ENCODE measurements around the gene WASF2. TPM values are rescaled to one million over a fixed set of nuclear protein-coding genes. Genes with fewer than 3 reads are reported as not detected.

WASF2 gene
- total RNA-seq, 1 experiment from 2014 or later = 134 TPM

- Histone ChIP-seq H3K36me3 (ENCODE audit: low read depth) (no peaks in the 10 kb centered on the region), H3K9me2 (ENCODE audit: insufficient read depth) (no peaks in the 10 kb centered on the region), H3K9me3 (ENCODE audit: insufficient read depth, low read depth) (no peaks in the 10 kb centered on the region), H3K4me3 (no peak overlapping the region), H4K20me1 (ENCODE audit: insufficient read depth) (no peaks in the 10 kb centered on the region), H3K27me3 (ENCODE audit: insufficient read depth, low read depth) (no peaks in the 10 kb centered on the region), H3K27ac (no peak overlapping the region), H3K4me1 (replicated peaks; ENCODE audit: insufficient read depth) (peaks cover 4% of the 10 kb centered on the region; the same call in 1 of the 2 replicates), H3K79me2 (ENCODE audit: low read depth) (no peaks in the 10 kb centered on the region), H3K4me2 (no peak overlapping the region), H2AFZ (no peak overlapping the region), H3F3A (ENCODE audit: insufficient read depth, low read depth) (peaks cover 4% of the 10 kb centered on the region; the same call in 1 of the 2 replicates)
- CTCF ChIA-PET = interaction anchor here (0.7 kb wide), 2 partner anchors 33 to 93 kb away, joined by 3 to 4 read pairs; no protein-coding TSS in a partner anchor
- no peak for DNase-seq
- no TSS peak for BruUV-seq (replicated peaks)
- intact Hi-C loops (cut with micrococcal nuclease; ENCODE audit: unreplicated experiment) = no loop called here
- no peak for TF ChIP-seq EZH2 (IDR thresholded peaks at IDR 0.05; ENCODE audit: low read depth)
- no peak for TF ChIP-seq CTCF (conservative IDR thresholded peaks at IDR 0.05)
- POLR2A ChIA-PET (ENCODE audit: unreplicated experiment) = interaction anchor here (0.6 kb wide), 1 partner anchor 34 kb away, joined by 8 read pairs; no protein-coding TSS in a partner anchor
These were observed 33.5 kb upstream of the WASF2 start for GRCh38 chr1:27523337-27524020.

GRCh38 chr1:27522432-27523336, 32.7 kb upstream of the WASF2 start:
- Histone ChIP-seq H3K4me2 (no peak overlapping the region), H3K36me3 (ENCODE audit: low read depth) (no peaks in the 10 kb centered on the region), H3K4me3 (no peak overlapping the region), H3K79me2 (ENCODE audit: low read depth) (no peaks in the 10 kb centered on the region), H3K27me3 (ENCODE audit: insufficient read depth, low read depth) (no peaks in the 10 kb centered on the region), H3K4me1 (replicated peaks; ENCODE audit: insufficient read depth) (peaks cover 12% of the 10 kb centered on the region), H3F3A (ENCODE audit: insufficient read depth, low read depth) (peaks cover 4% of the 10 kb centered on the region; the same call in 1 of the 2 replicates), H2AFZ (no peak overlapping the region), H3K9me3 (ENCODE audit: insufficient read depth, low read depth) (no peaks in the 10 kb centered on the region), H3K9me2 (ENCODE audit: insufficient read depth) (no peaks in the 10 kb centered on the region), H3K27ac (no peak overlapping the region), H4K20me1 (ENCODE audit: insufficient read depth) (no peaks in the 10 kb centered on the region)
- POLR2A ChIA-PET (ENCODE audit: unreplicated experiment) = no interaction called here
- no peak for DNase-seq
- CTCF ChIA-PET = interaction anchor here (0.7 kb wide), 1 partner anchor 34 kb away, joined by 4 read pairs; no protein-coding TSS in a partner anchor
- intact Hi-C loops (cut with micrococcal nuclease; ENCODE audit: unreplicated experiment) = no loop called here
- TF ChIP-seq EZH2 (IDR thresholded peaks at IDR 0.05; ENCODE audit: low read depth) (no peak), CTCF (conservative IDR thresholded peaks at IDR 0.05) (no peak)
- no TSS peak for BruUV-seq (replicated peaks)

GRCh38 chr1:27521861-27522431, 32.0 kb upstream of the WASF2 start:
- Histone ChIP-seq H3K4me3 (no peak overlapping the region), H3K9me3 (ENCODE audit: insufficient read depth, low read depth) (no peaks in the 10 kb centered on the region), H3K27me3 (ENCODE audit: insufficient read depth, low read depth) (no peaks in the 10 kb centered on the region), H3K4me2 (no peak overlapping the region), H3K9me2 (ENCODE audit: insufficient read depth) (no peaks in the 10 kb centered on the region), H3K27ac (no peak overlapping the region), H3K36me3 (ENCODE audit: low read depth) (no peaks in the 10 kb centered on the region), H3F3A (ENCODE audit: insufficient read depth, low read depth) (peaks cover 4% of the 10 kb centered on the region; the same call in 1 of the 2 replicates), H3K79me2 (ENCODE audit: low read depth) (no peaks in the 10 kb centered on the region), H4K20me1 (ENCODE audit: insufficient read depth) (no peaks in the 10 kb centered on the region), H2AFZ (no peak overlapping the region), H3K4me1 (replicated peaks; ENCODE audit: insufficient read depth) (peaks cover 19% of the 10 kb centered on the region)
- DNase-seq = no peak
- CTCF ChIA-PET = no interaction called here
- no peak for TF ChIP-seq EZH2 (IDR thresholded peaks at IDR 0.05; ENCODE audit: low read depth)
- TF ChIP-seq CTCF (conservative IDR thresholded peaks at IDR 0.05) = no peak
- no TSS peak for BruUV-seq (replicated peaks)
- intact Hi-C loops (cut with micrococcal nuclease; ENCODE audit: unreplicated experiment) = no loop called here
- POLR2A ChIA-PET (ENCODE audit: unreplicated experiment) = no interaction called here

Data from PC-9 (cell line).